ENCODE results near the gene TEX13B. TPM values are rescaled to one million over a fixed set of nuclear protein-coding genes. Genes with fewer than 3 reads are reported as not detected.

The TEX13B gene
- 0.18 and 0.42 TPM in 2 replicates for total RNA-seq (2021)
- long read RNA-seq, partial matches to known transcripts: 0 of 1 reads
- long read RNA-seq, other reads (novel, unspliced or antisense): 1 of 1 reads

- no peak within 1 kb of the TSS for H4K8ac ChIP-seq (replicated peaks; ENCODE audit: insufficient read length, low read depth, low read length)
- no peak within 1 kb of the TSS for H3K14ac ChIP-seq (ENCODE audit: insufficient read depth, low read length)
- no peak within 1 kb of the TSS for H3T11ph ChIP-seq (ENCODE audit: low read length)
- H4K5ac ChIP-seq (ENCODE audit: insufficient read length, low read depth, low read length): no peak within 1 kb of the TSS
- no peak within 1 kb of the TSS for H3K4ac ChIP-seq (ENCODE audit: low read depth, low read length)
- H3K27me3 ChIP-seq (ENCODE audit: insufficient read depth, low read length): no peaks in the 10 kb centered on the region
- Mint-ChIP-seq H3K9me3 (peaks cover 0 to 55% of the 10 kb centered on the region in 2 experiments; a peak in 3 of 5 replicates), H3K36me3 (ENCODE audit: insufficient read depth in 1 of 3, low read depth in 3 of 3) (peaks cover 0 to 34% (median 25%) of the 10 kb centered on the region in 3 experiments; a peak in 4 of 7 replicates), H3K27me3 (ENCODE audit: low read depth) (no peaks in the 10 kb centered on the region), H3K27ac (peak within 1 kb of the TSS; percentile 9 to 60 (median 44); a peak in 4 of 7 replicates), H3K4me1 (peaks cover 11 to 30% of the 10 kb centered on the region in 2 experiments), H3K4me3 (no peak within 1 kb of the TSS)
- no peak within 1 kb of the TSS for H2BK15ac ChIP-seq (ENCODE audit: low read depth, low read length)
- no peaks in the 10 kb centered on the region for H4K20me1 ChIP-seq (ENCODE audit: control insufficient read depth, insufficient read depth, insufficient read length)
- WGBS (ENCODE audit: extremely low coverage, insufficient read length, low lambda C conversion rate): no CpG with 5 or more reads among the region's 6 CpGs
- no peak within 1 kb of the TSS for H4K91ac ChIP-seq (ENCODE audit: insufficient read length, low read depth, low read length)
- H3K23me2 ChIP-seq (ENCODE audit: insufficient read length, low read depth, low read length, poor library complexity, severe bottlenecking): no peaks in the 10 kb centered on the region
- DNase-seq: no peak
- H3K18ac ChIP-seq (ENCODE audit: insufficient read length, low read depth, low read length): no peak within 1 kb of the TSS
- no peak within 1 kb of the TSS for H3K4me2 ChIP-seq (ENCODE audit: insufficient read depth, insufficient read length, low read length)
- H3K79me2 ChIP-seq (ENCODE audit: insufficient read depth, low read length): no peaks in the 10 kb centered on the region
- H2BK20ac ChIP-seq (ENCODE audit: low read depth, low read length, poor library complexity, severe bottlenecking): no peak within 1 kb of the TSS
- no peak within 1 kb of the TSS for H2AK5ac ChIP-seq (ENCODE audit: insufficient read length, low read length)
- H3K79me1 ChIP-seq (ENCODE audit: insufficient read depth, low read depth, low read length, poor library complexity, severe bottlenecking): no peaks in the 10 kb centered on the region
- H2AFZ ChIP-seq (ENCODE audit: low read length): no peak within 1 kb of the TSS
- TF ChIP-seq CTCF (conservative IDR thresholded peaks at IDR 0.05): no peak
- H2BK12ac ChIP-seq (ENCODE audit: insufficient read length, low read depth, low read length): no peak within 1 kb of the TSS
- H3K27ac ChIP-seq (ENCODE audit: insufficient read length, low read depth, low read length): no peak within 1 kb of the TSS
- H3K9me3 ChIP-seq (ENCODE audit: control insufficient read depth, low read depth, low read length): peaks cover 5% of the 10 kb centered on the region
- H3K4me1 ChIP-seq (ENCODE audit: insufficient read depth, low read length): peaks cover 5% of the 10 kb centered on the region; the same call in 1 of the 2 replicates
- no peak within 1 kb of the TSS for H3K56ac ChIP-seq (ENCODE audit: insufficient read length, low read depth, low read length)
- H2BK120ac ChIP-seq (ENCODE audit: low read depth, low read length, poor library complexity, severe bottlenecking): no peak within 1 kb of the TSS
- H3K9ac ChIP-seq (ENCODE audit: extremely low read depth, insufficient read length, low read length): no peak within 1 kb of the TSS
- H3K23ac ChIP-seq (ENCODE audit: insufficient read length, low read depth, low read length): no peak within 1 kb of the TSS
- H2BK5ac ChIP-seq (ENCODE audit: insufficient read length, low read length): no peak within 1 kb of the TSS
Observed at GRCh38 chrX:107982356-107982755, at the start of gene TEX13B. TSS of gene TEX13B (minus strand) at chrX:107982370. CDS start at chrX:107982127, 243 bp downstream.
